Ecto neural progenitor cell (in vitro differentiated cells): ENCODE data around the gene ASB16.

Experiments
- DNase-seq: peaks from one replicate; pipeline ENCODE4 v3.0.0-alpha.2; 2018; ENCODE audit warnings: low spot score

Gene ASB16

DNA sequence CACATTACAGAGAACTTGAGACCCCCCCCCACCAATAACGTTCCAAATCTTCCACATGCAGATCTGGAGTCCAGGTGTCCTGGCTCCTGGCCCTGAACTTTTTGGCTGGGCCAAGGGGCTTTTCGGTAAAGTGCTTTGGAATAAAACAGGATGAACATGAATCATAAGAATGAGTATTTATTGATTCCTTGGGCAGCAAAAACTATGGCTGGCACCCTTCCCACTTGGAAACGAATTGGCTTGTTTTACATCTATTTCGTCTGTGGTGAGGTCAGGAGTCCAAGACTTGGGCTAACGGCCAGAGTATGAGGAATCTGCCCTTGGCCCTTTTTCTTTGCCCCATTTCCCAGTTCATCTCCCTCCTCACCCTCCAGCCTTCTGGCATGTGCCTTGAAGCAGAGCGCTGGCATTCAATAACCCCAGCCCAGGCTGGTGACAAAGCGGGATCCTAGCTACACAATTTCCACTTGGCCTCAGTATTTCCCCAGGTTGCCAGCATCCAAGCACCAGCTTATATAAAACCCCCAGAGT lies 53.1 kb downstream of the ASB16 start:
- DNase-seq, result no peak
